GM12801 (cell line): ENCODE results near the gene F5.

Experiments
- CTCF ChIP-seq: IDR thresholded peaks from one replicate; pipeline ENCODE4 v1.5.1; 2011; ENCODE audit warnings: control low read depth; ENCODE audit not compliant: insufficient read length; ENCODE audit errors: extremely low read depth

F5 gene

GRCh38 chr1:169483500-169483966 is 102.7 kb downstream of the F5 start:
- no peak for TF ChIP-seq CTCF

- no peak for TF ChIP-seq CTCF
Observed at GRCh38 chr1:169479363-169480066, 106.8 kb downstream of the F5 start.

GRCh38 chr1:169478094-169478672 is 108.1 kb downstream of the F5 start:
- no peak for TF ChIP-seq CTCF

- no peak for TF ChIP-seq CTCF
Observed at GRCh38 chr1:169475806-169476387, 110.4 kb downstream of the F5 start.

GRCh38 chr1:169474302-169474995 is 111.8 kb downstream of the F5 start:
- no peak for TF ChIP-seq CTCF

GRCh38 chr1:169473347-169473746 is 112.9 kb downstream of the F5 start:
- no peak for TF ChIP-seq CTCF

- no peak for TF ChIP-seq CTCF
Observed at GRCh38 chr1:169472738-169473137, 113.5 kb downstream of the F5 start.
